Large intestine (tissue), 3 donors: Measurements from ENCODE around the gene H1-8. TPM values are rescaled to one million over a fixed set of nuclear protein-coding genes. Genes with fewer than 3 reads are reported as not detected.

Experiments used
- DNase-seq, 2 donors: peaks; one replicate each; pipeline versions ENCODE4 v3.0.0 to v3.0.0-alpha.2; 2013
- H3K27ac ChIP-seq: one replicate; pipeline ENCODE4 v1.5.1; 2013; ENCODE audit warnings: low read length
- H3K27me3 ChIP-seq: 2 replicates; pipeline ENCODE4 v1.6.1; 2013; ENCODE audit warnings: low read length; ENCODE audit not compliant: control insufficient read depth, insufficient read depth
- H3K36me3 ChIP-seq: 2 replicates; pipeline ENCODE4 v1.6.1; 2013; ENCODE audit warnings: low read length; ENCODE audit not compliant: control insufficient read depth, insufficient read depth
- H3K4me1 ChIP-seq: one replicate; pipeline ENCODE4 v1.6.1; 2013; ENCODE audit warnings: low read length; ENCODE audit not compliant: control insufficient read depth, insufficient read depth
- H3K4me3 ChIP-seq: one replicate; pipeline ENCODE4 v1.5.1; 2013; ENCODE audit warnings: low read length
- H3K9me3 ChIP-seq: one replicate; pipeline ENCODE4 v1.6.1; 2013; ENCODE audit warnings: mild to moderate bottlenecking, low read depth, low read length, moderate library complexity; ENCODE audit not compliant: control insufficient read depth
- WGBS: methylation state at CpG from one replicate; pipeline ENCODE4 v1.1.5; 2013; ENCODE audit warnings: low lambda C conversion rate; ENCODE audit not compliant: insufficient coverage; 5-methylcytosine and 5-hydroxymethylcytosine counted together
- polyA plus RNA-seq: library from polyadenylated mRNA; unstranded; fragments of 120-200 nt; gene quantifications from one replicate; pipeline ENCODE4 v1.2.1, GENCODE V29; 2013

H1-8 gene
- polyA plus RNA-seq, 1 donor, result not detected

DNA sequence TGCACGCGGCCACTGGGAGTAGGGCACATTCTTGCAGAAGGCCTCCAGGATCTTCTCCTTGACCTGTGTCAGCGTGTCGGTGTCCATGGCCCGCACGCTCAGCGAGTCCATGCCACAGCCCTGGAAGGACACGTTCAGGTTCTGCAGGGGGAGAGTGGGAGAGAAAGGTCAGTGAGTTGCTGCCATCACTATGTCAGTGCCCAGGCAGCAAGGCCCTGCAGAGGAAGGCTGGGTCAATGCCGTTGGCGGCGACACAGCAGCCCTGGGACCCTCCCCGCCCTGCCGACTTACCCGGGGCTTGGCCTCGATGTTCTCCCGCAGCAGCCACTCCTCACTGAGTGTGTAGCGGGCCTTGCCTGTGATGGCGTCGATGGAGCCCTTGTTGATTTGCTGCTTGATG lies 19.8 kb downstream of the H1-8 start:
- Histone ChIP-seq H3K4me1 (peaks cover 16% of the 10 kb centered on the region), H3K9me3 (no peaks in the 10 kb centered on the region), H3K27ac (no peak overlapping the region), H3K4me3 (no peak overlapping the region), H3K27me3 (no peaks in the 10 kb centered on the region), H3K36me3 (peaks cover 15% of the 10 kb centered on the region)
- DNase-seq, result no peak
- no CpG with 5 or more reads among the region's 19 CpGs for WGBS

DNA sequence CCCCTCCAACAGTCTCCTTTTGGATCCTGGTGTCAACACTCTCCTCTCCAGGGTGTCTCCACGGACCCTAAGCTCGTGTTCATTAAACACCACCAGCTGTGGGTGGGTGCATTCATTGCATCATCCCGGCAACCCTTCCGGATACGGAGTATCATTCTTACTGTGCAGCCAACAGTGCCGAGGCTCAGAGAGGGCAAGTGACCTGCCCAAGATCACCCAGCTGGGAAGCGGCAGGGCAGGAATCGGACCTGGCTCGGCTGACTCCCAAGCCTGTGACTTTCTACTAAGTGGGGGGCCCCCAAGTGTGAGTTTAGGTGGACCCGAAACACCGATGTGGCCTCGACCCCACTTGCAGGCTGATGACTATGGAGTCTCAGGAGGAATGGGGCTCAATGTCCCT lies 20.4 kb downstream of the H1-8 start:
- Histone ChIP-seq H3K27ac (no peak overlapping the region), H3K4me1 (peaks cover 16% of the 10 kb centered on the region), H3K36me3 (peaks cover 15% of the 10 kb centered on the region), H3K4me3 (no peak overlapping the region), H3K9me3 (no peaks in the 10 kb centered on the region), H3K27me3 (no peaks in the 10 kb centered on the region)
- WGBS, result no CpG with 5 or more reads among the region's 12 CpGs
- no peak for DNase-seq

DNA sequence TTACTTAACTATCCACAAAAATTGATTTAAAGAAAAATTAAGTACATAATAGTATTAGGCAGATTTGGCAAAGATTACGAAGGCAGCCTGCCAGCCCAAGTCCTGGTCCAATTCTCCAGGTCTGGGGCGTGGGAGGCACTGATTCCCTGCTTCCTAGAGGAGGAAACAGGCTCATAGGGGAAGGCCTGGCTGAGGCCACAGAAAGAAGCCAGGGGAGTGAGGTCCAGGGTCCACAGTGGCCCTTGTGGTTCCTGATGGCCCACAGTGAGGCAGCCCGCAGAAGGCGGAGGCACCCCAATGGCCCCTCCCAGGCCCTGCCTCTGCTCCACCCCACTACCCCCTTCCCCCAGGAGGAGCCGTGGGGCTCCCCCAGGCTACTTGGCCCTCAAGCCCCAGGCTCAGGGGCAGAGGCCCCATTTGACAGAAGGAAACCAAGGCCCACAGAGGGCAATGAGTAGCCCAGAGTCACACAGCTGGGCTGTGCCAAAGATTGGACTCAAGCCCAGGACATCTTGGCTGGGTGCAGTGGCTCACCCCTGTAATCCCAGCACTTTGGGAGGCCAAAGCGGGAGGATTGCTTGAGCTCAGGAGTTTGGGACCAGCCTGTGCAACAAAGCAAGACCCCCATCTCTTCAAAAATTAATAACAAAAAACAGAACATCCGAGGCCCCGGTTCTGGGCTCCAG lies 21.0 kb downstream of the H1-8 start:
- WGBS, result 80% methylated on average over 1 of the region's 8 CpGs
- Histone ChIP-seq H3K9me3 (no peaks in the 10 kb centered on the region), H3K4me1 (peaks cover 16% of the 10 kb centered on the region), H3K27ac (no peak overlapping the region), H3K4me3 (no peak overlapping the region), H3K27me3 (no peaks in the 10 kb centered on the region), H3K36me3 (peaks cover 11% of the 10 kb centered on the region)
- peak; percentile 43 to 46 for DNase-seq

DNA sequence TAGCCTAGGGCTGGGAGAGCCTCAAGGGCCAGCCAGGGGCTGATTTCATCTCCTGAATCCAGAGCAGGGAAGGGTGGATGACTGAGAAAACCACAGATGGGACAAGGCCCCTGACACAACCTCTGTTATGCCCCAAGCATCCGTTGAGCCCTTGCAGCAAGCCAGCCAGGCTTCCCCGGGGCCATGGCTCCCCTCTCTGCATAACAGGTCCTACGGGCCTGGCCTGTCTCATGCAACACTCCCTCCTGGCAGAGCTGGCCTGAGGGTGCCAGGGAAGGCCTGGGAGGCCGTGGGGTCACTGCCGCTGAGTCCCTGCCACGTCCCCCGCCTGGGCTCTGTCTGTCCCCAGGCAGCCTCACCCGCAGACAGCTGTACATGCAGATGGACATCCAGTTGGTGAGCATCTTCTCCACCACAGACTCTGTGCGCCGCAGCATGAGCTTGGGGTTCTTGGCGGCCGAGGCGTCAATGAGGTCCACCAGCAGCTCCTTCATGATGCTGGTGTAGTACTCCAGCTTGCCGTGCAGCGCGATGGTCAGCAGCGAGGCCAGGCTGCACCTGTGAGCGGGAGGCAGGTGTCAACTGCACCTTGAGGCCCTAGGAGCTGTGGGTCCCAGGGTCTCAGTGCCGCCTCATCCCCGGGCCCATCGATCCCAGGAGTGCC lies 22.1 kb downstream of the H1-8 start:
- no CpG with 5 or more reads among the region's 21 CpGs for WGBS
- no peaks in the 10 kb centered on the region for H3K9me3 ChIP-seq
- H3K36me3 ChIP-seq, result peaks cover 11% of the 10 kb centered on the region
- no peak overlapping the region for H3K27ac ChIP-seq
- no peak for DNase-seq
- peaks cover 13% of the 10 kb centered on the region for H3K4me1 ChIP-seq
- no peak overlapping the region for H3K4me3 ChIP-seq
- H3K27me3 ChIP-seq, result no peaks in the 10 kb centered on the region

DNA sequence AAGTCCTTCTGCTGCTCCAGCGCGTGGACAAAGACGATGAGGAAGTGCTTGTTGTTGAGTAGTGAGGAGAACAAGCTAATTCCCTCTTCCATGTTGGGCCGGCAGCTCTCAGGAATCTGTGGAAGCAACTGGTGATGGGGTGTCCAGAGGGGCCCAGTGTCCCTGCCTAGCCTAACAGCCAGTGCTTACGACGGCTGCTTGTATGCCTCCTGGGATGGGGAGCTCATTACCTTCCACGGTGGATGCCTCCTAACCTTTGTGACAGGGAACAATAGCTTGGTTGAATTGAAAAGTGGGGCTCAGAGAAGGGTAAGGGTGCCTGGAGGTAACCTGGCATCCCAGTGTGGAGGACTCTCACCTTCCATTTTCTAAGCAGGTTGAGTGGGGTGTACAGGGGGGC lies 22.9 kb downstream of the H1-8 start:
- no CpG with 5 or more reads among the region's 7 CpGs for WGBS
- H3K4me1 ChIP-seq, result peaks cover 6% of the 10 kb centered on the region
- H3K4me3 ChIP-seq, result no peak overlapping the region
- H3K9me3 ChIP-seq, result no peaks in the 10 kb centered on the region
- peaks cover 13% of the 10 kb centered on the region for H3K36me3 ChIP-seq
- H3K27ac ChIP-seq, result no peak overlapping the region
- DNase-seq, result no peak
- H3K27me3 ChIP-seq, result no peaks in the 10 kb centered on the region

DNA sequence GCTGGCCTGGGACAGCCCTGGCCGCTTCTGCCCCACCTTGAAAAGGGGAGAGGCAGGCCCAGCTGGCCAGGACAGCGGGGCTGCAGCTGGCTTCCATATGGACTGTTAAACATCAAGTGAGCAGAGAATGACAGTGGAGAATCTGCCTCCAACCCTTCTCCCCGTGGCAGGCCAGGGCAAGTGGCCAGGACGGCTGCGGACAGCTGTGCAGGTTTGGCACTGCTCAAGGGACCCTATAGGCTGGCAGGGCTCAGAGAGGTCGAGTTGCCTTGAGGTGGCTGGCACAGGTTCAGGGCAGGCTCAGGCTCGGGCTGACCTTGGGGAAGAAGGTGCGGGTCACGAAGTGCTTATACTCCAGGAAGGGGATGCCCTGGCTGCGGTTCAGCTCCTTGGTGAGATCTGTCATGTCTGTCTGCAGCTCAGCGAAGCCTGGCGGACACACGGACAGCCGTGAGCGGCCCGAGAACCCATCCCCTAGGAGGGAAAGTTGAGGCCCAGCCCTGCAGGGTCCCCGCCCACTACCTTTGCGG lies 24.3 kb downstream of the H1-8 start:
- no peak for DNase-seq
- no peaks in the 10 kb centered on the region for H3K9me3 ChIP-seq
- no peak overlapping the region for H3K27ac ChIP-seq
- H3K4me1 ChIP-seq, result no peaks in the 10 kb centered on the region
- WGBS, result no CpG with 5 or more reads among the region's 18 CpGs
- H3K36me3 ChIP-seq, result peaks cover 15% of the 10 kb centered on the region
- H3K4me3 ChIP-seq, result no peak overlapping the region
- H3K27me3 ChIP-seq, result no peaks in the 10 kb centered on the region

DNA sequence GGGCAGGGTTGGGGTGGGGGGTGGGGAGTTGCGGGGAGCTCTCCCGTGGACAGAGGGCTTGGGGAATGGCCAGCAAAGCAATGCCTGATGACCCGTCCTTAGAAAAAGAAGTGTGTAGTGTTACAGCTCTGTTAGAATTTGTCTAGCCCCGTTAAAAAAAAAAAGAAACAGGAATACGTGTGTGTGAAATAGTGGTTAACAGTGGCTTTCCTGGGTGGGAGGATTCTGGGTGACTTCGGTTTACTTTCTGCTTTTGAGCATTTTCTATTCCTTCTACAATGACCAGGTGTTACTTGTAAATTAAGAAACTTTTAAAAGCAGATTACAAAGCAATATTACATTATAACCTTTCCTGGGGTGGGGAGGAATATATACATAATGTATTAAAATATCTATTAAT lies 25.0 kb downstream of the H1-8 start:
- H3K36me3 ChIP-seq, result peaks cover 9% of the 10 kb centered on the region
- no CpG with 5 or more reads among the region's 6 CpGs for WGBS
- no peak for DNase-seq
- H3K4me3 ChIP-seq, result no peak overlapping the region
- H3K27me3 ChIP-seq, result no peaks in the 10 kb centered on the region
- H3K4me1 ChIP-seq, result no peaks in the 10 kb centered on the region
- H3K9me3 ChIP-seq, result no peaks in the 10 kb centered on the region
- no peak overlapping the region for H3K27ac ChIP-seq

DNA sequence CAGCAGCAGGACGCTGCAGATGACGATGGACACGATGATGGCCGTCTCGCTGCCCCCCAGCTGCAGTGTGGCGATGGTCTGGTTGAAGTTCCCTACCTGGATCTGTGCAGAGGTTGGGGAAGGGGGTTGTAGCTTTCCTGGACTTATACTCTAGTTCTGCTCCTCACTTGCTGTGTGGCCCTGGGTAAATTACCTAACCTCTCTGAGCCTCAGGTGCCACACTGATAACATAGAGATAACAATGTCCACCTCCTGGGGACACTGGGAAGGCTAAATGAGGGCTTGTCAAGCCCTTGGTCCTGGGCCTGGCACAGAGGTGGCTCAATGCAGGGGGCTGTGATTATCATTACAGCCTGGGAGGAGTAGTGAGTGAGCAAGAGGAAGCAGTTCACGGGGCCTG lies 26.9 kb downstream of the H1-8 start:
- no peak overlapping the region for H3K27ac ChIP-seq
- no peaks in the 10 kb centered on the region for H3K9me3 ChIP-seq
- H3K4me1 ChIP-seq, result no peaks in the 10 kb centered on the region
- no peak overlapping the region for H3K4me3 ChIP-seq
- DNase-seq, result no peak
- WGBS, result no CpG with 5 or more reads among the region's 7 CpGs
- H3K27me3 ChIP-seq, result no peaks in the 10 kb centered on the region
- peaks cover 9% of the 10 kb centered on the region for H3K36me3 ChIP-seq

DNA sequence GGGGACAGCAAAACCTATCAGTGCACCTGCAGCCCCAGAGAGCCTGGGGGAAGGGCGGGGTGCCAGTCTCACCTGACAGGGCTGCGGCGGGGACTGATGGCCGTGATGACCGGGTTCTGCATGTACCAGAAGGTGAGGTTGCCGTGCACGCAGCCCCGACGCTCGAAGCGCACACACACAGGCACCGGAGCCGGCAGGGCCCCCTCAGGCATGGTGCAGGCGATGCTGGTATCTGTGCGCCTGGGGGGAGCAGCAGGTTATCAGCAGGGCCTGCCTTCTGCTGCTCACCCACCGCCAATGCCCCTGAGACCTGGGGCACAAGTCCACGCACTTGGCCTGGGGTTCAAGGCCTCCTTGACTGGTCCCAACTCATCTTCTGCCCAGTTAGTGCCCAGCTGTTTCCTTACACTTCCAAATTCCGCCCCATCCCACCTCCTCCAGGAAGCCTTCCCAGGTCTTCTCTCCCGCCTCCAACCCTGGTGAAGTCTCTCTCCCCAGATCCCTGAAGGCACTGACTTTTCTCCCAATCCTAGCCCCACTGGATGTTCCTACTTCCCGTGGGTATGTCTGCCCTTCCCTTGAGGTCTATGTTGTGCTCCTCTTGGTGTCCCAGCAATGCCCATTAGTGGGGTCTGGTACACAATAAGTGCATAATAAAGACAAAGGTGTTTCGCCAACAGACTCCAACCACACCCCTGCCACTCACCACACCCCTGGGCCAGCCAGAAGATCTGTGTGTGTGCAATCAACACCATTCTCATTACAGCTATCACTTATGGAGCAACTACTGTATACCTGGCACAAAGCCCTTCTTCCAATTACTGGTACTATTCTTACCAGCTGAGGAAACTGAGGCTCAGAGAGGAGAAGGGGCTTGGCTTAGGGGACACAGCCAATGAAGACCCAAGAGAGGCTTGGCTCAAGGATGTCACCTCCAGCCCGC lies 28.9 kb downstream of the H1-8 start:
- Histone ChIP-seq H3K4me3 (no peak overlapping the region), H3K36me3 (peaks cover 6% of the 10 kb centered on the region), H3K27ac (no peak overlapping the region), H3K27me3 (no peaks in the 10 kb centered on the region), H3K4me1 (peaks cover 4% of the 10 kb centered on the region), H3K9me3 (no peaks in the 10 kb centered on the region)
- no peak for DNase-seq
- WGBS, result no CpG with 5 or more reads among the region's 22 CpGs

DNA sequence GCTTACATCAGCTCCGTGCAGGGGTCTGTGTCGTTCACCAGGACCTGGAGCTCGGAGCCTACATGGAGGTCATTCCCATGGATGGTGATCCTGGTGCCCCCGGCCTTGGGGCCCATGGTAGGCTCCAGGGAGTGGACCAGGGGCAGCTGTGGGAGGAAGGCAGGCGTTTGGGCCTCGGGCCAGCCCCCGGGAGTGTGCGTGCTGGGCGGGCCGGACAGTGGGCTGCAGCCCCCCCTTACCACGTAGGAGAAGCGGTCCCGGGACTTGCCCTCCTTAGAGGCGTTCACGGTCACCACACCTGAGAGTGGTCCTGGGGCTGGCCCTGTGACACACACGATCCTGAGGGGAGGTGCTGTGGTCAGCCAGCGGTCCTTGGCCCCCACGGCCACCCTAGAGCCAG lies 29.6 kb downstream of the H1-8 start:
- Histone ChIP-seq H3K27ac (no peak overlapping the region), H3K27me3 (no peaks in the 10 kb centered on the region), H3K9me3 (no peaks in the 10 kb centered on the region), H3K4me1 (peaks cover 4% of the 10 kb centered on the region), H3K36me3 (peaks cover 6% of the 10 kb centered on the region), H3K4me3 (no peak overlapping the region)
- no CpG with 5 or more reads among the region's 18 CpGs for WGBS
- no peak for DNase-seq
